CD4-positive, CD25-positive, alpha-beta regulatory T cell (primary cell): ENCODE measurements around the gene HDAC4. TPM values are rescaled to one million over a fixed set of nuclear protein-coding genes. Genes with fewer than 3 reads are reported as not detected.

Experiments used
- ATAC-seq, 2 donors: fragments of 150-1000 bp; cut with Tn5 transposase; one replicate each; pipeline ENCODE4 v1.10.0; 2021; ENCODE audit warnings: low read depth in 2 of 2, moderate number of reproducible peaks in 2 of 2, moderate library complexity in 1 of 2
- DNase-seq, 3 donors: peaks; one replicate each; pipeline versions ENCODE4 v3.0.0 to v3.0.0-alpha.2; 2012 to 2022; ENCODE audit warnings: mixed read lengths in 1 of 3
- H3K27ac ChIP-seq: one replicate; pipeline ENCODE4 v1.7.0; 2013; ENCODE audit warnings: mild to moderate bottlenecking, low read length; ENCODE audit not compliant: insufficient read depth, poor library complexity, severe bottlenecking
- H3K27me3 ChIP-seq: one replicate; pipeline ENCODE4 v1.7.0; 2013; ENCODE audit warnings: low read length; ENCODE audit not compliant: control insufficient read depth, insufficient read depth
- H3K36me3 ChIP-seq: one replicate; pipeline ENCODE4 v1.7.0; 2013; ENCODE audit warnings: mild to moderate bottlenecking, low read length, moderate library complexity; ENCODE audit not compliant: control insufficient read depth, insufficient read depth
- H3K4me1 ChIP-seq: 2 replicates; pipeline ENCODE4 v1.7.0; 2013; ENCODE audit warnings: mild to moderate bottlenecking, low read length; ENCODE audit not compliant: insufficient read depth, control insufficient read depth, poor library complexity, severe bottlenecking
- H3K4me3 ChIP-seq: one replicate; pipeline ENCODE4 v1.7.0; 2013; ENCODE audit warnings: low read depth, mild to moderate bottlenecking, low read length, moderate library complexity
- H3K9me3 ChIP-seq, 2 experiments: 1 replicate in 1 of 2; 2 replicates in 1 of 2; pipeline ENCODE4 v1.7.0; 2013; ENCODE audit warnings: low read length in 2 of 2, mild to moderate bottlenecking in 1 of 2, moderate library complexity in 1 of 2; ENCODE audit not compliant: control insufficient read depth in 2 of 2
- H3K27ac Mint-ChIP-seq, 3 donors: one replicate each; pipeline ENCODE4 v1.8.0; 2020 to 2022; ENCODE audit warnings: mild to moderate bottlenecking in 3 of 3, mixed read lengths in 3 of 3, moderate library complexity in 2 of 3
- H3K27me3 Mint-ChIP-seq: one replicate; pipeline ENCODE4 v1.8.0; 2022; ENCODE audit warnings: mild to moderate bottlenecking, mixed read lengths
- H3K36me3 Mint-ChIP-seq: one replicate; pipeline ENCODE4 v1.8.0; 2020; ENCODE audit warnings: mixed read lengths
- H3K4me1 Mint-ChIP-seq, 4 donors: one replicate each; pipeline ENCODE4 v1.8.0; 2020 to 2022; ENCODE audit warnings: mixed read lengths in 4 of 4, mild to moderate bottlenecking in 1 of 4
- H3K4me3 Mint-ChIP-seq, 4 donors: one replicate each; pipeline ENCODE4 v1.8.0; 2020 to 2022; ENCODE audit warnings: mild to moderate bottlenecking in 4 of 4, mixed read lengths in 4 of 4, moderate library complexity in 3 of 4
- H3K9me3 Mint-ChIP-seq, 7 donors: one replicate each; pipeline ENCODE4 v1.8.0; 2020 to 2022; ENCODE audit warnings: mixed read lengths in 7 of 7, mild to moderate bottlenecking in 3 of 7, moderate library complexity in 2 of 7
- polyA plus RNA-seq, 4 donors: library from polyadenylated mRNA; unstranded; fragments of 300-500 nt; fragmentation: Illumina TruSeq; gene quantifications; one replicate each; pipeline ENCODE4 v1.2.3, GENCODE V29; 2021
- total RNA-seq: library from RNA; stranded (reverse); gene quantifications from one replicate; pipeline ENCODE4 v1.2.3, GENCODE V29; 2022

HDAC4 gene
- total and polyA plus RNA-seq, 5 donors from 2014 or later = 6.5 to 118 (median 8.6) TPM

GRCh38 chr2:239052798-239053665 lies 347.8 kb downstream of the HDAC4 start:
- Histone ChIP-seq H3K4me3 (no peak overlapping the region), H3K9me3 (peaks cover 2 to 6% of the 10 kb centered on the region in 2 experiments), H3K4me1 (no peaks in the 10 kb centered on the region), H3K27ac (no peak overlapping the region), H3K36me3 (peaks cover 66% of the 10 kb centered on the region), H3K27me3 (no peaks in the 10 kb centered on the region)
- ATAC-seq (no peak), DNase-seq (no peak)
- no peak overlapping the region for H3K4me3 Mint-ChIP-seq
- peaks cover 0 to 1% (median 0%) of the 10 kb centered on the region in 7 donors for H3K9me3 Mint-ChIP-seq
- H3K27ac Mint-ChIP-seq = no peak overlapping the region
- no peaks in the 10 kb centered on the region for H3K4me1 Mint-ChIP-seq
- H3K36me3 Mint-ChIP-seq = peaks cover 21% of the 10 kb centered on the region
- no peaks in the 10 kb centered on the region for H3K27me3 Mint-ChIP-seq

- no peak for ATAC-seq
- peaks cover 58% of the 10 kb centered on the region for H3K36me3 ChIP-seq
Observed at GRCh38 chr2:239051891-239052445, 348.9 kb downstream of the HDAC4 start.

DNA sequence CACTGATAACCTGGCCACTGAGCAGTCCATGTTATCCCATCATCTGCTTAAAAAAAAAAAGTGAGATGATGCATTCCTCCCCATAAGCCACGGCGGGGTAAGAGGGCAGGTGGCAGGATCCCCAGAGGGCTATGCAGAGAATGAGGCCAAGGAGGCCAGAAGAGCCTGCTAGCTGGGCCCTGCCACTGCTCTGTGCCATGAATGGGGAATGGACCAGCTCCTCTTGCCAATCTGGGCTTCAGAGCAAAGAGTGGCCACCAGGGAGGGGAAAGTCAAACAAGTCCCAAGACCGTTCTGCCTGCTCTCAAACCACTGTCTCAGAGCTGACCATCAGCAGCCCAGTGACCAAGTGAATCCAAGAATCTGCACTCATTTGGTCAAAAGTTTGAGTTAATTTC lies 350.6 kb downstream of the HDAC4 start:
- ATAC-seq (no peak), DNase-seq (no peak)
- Mint-ChIP-seq H3K4me3 (no peak overlapping the region), H3K36me3 (peaks cover 23% of the 10 kb centered on the region), H3K27ac (peak overlapping the region in 1 of 3 donors; percentile 49), H3K27me3 (no peaks in the 10 kb centered on the region), H3K9me3 (peaks cover 0 to 1% (median 0%) of the 10 kb centered on the region in 7 donors), H3K4me1 (no peaks in the 10 kb centered on the region)
- peaks cover 44% of the 10 kb centered on the region for H3K36me3 ChIP-seq
- no peaks in the 10 kb centered on the region for H3K9me3 ChIP-seq
- no peaks in the 10 kb centered on the region for H3K4me1 ChIP-seq
- H3K4me3 ChIP-seq = no peak overlapping the region
- no peak overlapping the region for H3K27ac ChIP-seq
- H3K27me3 ChIP-seq = no peaks in the 10 kb centered on the region

More at GRCh38 chr2:239051891-239052445, 348.9 kb downstream of the HDAC4 start:
- H3K36me3 Mint-ChIP-seq = peaks cover 24% of the 10 kb centered on the region
- H3K4me1 ChIP-seq = no peaks in the 10 kb centered on the region
- H3K27me3 ChIP-seq = no peaks in the 10 kb centered on the region
- no peaks in the 10 kb centered on the region for H3K27me3 Mint-ChIP-seq
- no peaks in the 10 kb centered on the region for H3K4me1 Mint-ChIP-seq
- no peak overlapping the region for H3K4me3 Mint-ChIP-seq
- no peak overlapping the region for H3K4me3 ChIP-seq
- H3K9me3 ChIP-seq = no peaks in the 10 kb centered on the region
- peaks cover 0 to 1% (median 0%) of the 10 kb centered on the region in 7 donors for H3K9me3 Mint-ChIP-seq
- H3K27ac Mint-ChIP-seq = no peak overlapping the region
- no peak overlapping the region for H3K27ac ChIP-seq
- DNase-seq = no peak

DNA sequence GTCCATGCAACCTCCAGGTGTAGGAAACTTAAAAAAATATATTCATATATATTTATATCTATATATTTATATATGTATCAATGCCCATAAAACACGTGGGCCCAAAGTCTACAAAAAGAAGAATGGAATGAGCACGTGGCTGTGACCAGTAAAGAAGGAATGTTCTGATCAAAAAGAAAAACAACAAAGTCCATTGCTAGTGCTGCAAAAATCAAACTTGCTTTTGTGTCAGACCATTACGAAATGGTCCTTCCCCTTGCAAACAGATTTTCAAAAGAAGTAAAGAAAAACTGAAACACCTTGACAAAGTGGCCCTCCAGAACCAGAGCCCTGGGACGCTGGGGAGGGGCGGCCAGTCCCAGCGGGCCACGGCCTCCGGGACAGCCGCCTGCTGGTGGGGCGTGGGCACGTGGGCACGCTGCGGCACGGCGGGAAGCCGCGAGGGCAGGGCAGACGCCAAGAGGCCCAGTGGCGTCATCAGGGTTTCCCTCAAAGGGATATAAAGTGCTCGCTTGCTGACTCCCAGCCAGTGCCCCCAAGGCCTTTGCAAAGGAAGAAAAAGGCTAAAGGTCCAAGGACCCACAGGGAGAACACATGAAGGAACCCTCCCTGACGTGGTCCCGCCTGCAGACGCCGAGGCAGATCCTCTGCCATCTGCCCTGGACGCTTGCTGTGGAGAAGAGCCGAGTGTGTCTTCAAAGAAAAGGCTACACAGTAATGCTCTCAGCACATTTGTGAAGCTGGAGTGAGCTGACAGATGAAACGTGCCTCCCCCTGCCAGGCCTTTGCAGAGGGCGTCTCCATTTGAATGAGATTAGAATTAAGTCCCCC lies 351.2 kb downstream of the HDAC4 start:
- Mint-ChIP-seq H3K9me3 (peaks cover 0 to 1% (median 0%) of the 10 kb centered on the region in 7 donors), H3K27me3 (no peaks in the 10 kb centered on the region), H3K36me3 (peaks cover 19% of the 10 kb centered on the region), H3K27ac (peak overlapping the region in 1 of 3 donors; percentile 49), H3K4me3 (no peak overlapping the region), H3K4me1 (peaks cover 0 to under 1% (median 0%) of the 10 kb centered on the region in 4 donors)
- H3K27me3 ChIP-seq = no peaks in the 10 kb centered on the region
- no peak overlapping the region for H3K27ac ChIP-seq
- ATAC-seq (no peak), DNase-seq (no peak)
- H3K4me3 ChIP-seq = no peak overlapping the region
- no peaks in the 10 kb centered on the region for H3K9me3 ChIP-seq
- H3K4me1 ChIP-seq = no peaks in the 10 kb centered on the region
- H3K36me3 ChIP-seq = peaks cover 39% of the 10 kb centered on the region

GRCh38 chr2:239048736-239049135 lies 352.1 kb downstream of the HDAC4 start:
- Histone ChIP-seq H3K4me1 (no peaks in the 10 kb centered on the region), H3K9me3 (no peaks in the 10 kb centered on the region), H3K27me3 (no peaks in the 10 kb centered on the region), H3K4me3 (no peak overlapping the region), H3K27ac (no peak overlapping the region), H3K36me3 (peaks cover 30% of the 10 kb centered on the region)
- H3K4me1 Mint-ChIP-seq = peaks cover 0 to 2% (median 0%) of the 10 kb centered on the region in 4 donors
- H3K4me3 Mint-ChIP-seq = no peak overlapping the region
- no peak for ATAC-seq
- H3K9me3 Mint-ChIP-seq = peaks cover 0 to 1% (median 0%) of the 10 kb centered on the region in 7 donors
- no peaks in the 10 kb centered on the region for H3K27me3 Mint-ChIP-seq
- H3K36me3 Mint-ChIP-seq = peaks cover 19% of the 10 kb centered on the region
- DNase-seq = no peak
- no peak overlapping the region for H3K27ac Mint-ChIP-seq

DNA sequence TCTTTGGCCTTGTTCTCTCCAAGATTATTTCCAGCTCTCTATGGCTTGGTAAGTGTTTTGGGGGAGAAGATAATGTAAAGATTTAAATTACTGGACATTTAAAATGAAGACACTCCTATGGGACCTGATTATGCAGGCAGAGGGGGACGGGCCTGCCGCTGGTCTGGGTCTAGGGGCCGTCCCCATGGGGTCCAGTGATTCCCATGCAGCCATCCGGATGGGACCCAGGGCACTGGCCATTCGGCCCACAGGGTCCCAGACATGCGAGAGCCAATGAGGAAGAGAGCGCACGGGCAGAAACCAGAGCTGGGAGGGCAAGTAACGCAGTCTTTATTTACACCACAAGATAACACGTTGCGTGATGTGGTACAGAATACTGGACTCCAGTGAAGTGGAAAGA lies 353.0 kb downstream of the HDAC4 start:
- peaks cover 22% of the 10 kb centered on the region for H3K36me3 ChIP-seq
- Mint-ChIP-seq H3K36me3 (peaks cover 13% of the 10 kb centered on the region), H3K27me3 (no peaks in the 10 kb centered on the region), H3K4me3 (no peak overlapping the region), H3K27ac (no peak overlapping the region), H3K4me1 (peaks cover 0 to 2% (median 0%) of the 10 kb centered on the region in 4 donors), H3K9me3 (no peaks in the 10 kb centered on the region)
- no peaks in the 10 kb centered on the region for H3K9me3 ChIP-seq
- ATAC-seq (no peak), DNase-seq (no peak)
- H3K4me3 ChIP-seq = no peak overlapping the region
- H3K27me3 ChIP-seq = no peaks in the 10 kb centered on the region
- H3K27ac ChIP-seq = no peak overlapping the region
- no peaks in the 10 kb centered on the region for H3K4me1 ChIP-seq

DNA sequence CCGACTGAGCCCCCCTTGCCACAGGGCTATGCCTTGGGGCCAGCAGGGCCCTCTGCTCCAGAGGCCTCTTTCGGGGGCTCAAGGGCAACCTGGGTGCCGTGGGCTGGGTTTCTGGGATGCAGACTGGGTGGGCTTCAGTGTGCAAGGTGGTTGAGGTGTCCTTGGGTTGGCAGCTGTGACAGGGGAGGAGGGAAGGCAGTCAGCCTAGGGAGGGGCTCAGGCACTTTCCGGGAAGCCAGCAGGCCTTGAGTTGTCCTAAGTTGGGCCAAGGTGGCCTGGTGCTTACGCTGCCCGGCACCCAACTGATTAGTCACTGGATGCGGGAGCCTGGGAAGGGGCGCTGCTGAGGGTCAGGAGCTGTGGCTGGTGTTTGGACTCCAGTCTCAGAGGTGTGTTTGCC lies 353.4 kb downstream of the HDAC4 start:
- DNase-seq (no peak), ATAC-seq (no peak)
- Mint-ChIP-seq H3K9me3 (no peaks in the 10 kb centered on the region), H3K4me1 (peaks cover 0 to 2% (median 0%) of the 10 kb centered on the region in 4 donors), H3K27me3 (no peaks in the 10 kb centered on the region), H3K4me3 (no peak overlapping the region), H3K36me3 (peaks cover 11% of the 10 kb centered on the region), H3K27ac (no peak overlapping the region)
- Histone ChIP-seq H3K4me1 (no peaks in the 10 kb centered on the region), H3K36me3 (peaks cover 18% of the 10 kb centered on the region), H3K27ac (no peak overlapping the region), H3K4me3 (no peak overlapping the region), H3K27me3 (no peaks in the 10 kb centered on the region), H3K9me3 (no peaks in the 10 kb centered on the region)
